GM12873 (cell line): ENCODE results near the gene TRIM6.

Source experiments
- TF ChIP-seq, protein P1 (sequence below): IDR thresholded peaks from 2 replicates; pipeline ENCODE4 v1.5.1; 2012; ENCODE audit warnings: low read depth, mild to moderate bottlenecking, moderate library complexity, low read length, control low read depth; ENCODE audit not compliant: insufficient read depth; ENCODE audit errors: missing control alignments

Gene TRIM6

DNA sequence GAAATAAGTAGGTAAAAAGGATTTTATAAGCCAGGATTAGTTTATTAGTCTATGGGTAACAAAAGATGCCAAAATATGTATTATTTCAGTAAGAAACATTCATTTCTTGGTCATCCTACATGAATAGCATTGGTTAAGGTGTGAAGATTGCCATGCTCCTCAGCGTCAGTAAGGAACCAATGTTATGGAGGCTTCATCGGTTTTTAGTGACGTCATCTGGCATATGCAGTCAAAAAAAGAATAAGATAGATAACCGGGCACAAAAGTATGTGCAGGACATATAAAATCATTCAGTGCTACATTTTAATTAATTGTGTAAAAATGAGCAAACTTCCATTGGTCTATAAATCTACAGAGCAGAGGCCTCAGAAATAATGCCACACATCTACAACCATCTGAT, 59.0 kb downstream of the TRIM6 start:
- TF ChIP-seq, protein P1, sequence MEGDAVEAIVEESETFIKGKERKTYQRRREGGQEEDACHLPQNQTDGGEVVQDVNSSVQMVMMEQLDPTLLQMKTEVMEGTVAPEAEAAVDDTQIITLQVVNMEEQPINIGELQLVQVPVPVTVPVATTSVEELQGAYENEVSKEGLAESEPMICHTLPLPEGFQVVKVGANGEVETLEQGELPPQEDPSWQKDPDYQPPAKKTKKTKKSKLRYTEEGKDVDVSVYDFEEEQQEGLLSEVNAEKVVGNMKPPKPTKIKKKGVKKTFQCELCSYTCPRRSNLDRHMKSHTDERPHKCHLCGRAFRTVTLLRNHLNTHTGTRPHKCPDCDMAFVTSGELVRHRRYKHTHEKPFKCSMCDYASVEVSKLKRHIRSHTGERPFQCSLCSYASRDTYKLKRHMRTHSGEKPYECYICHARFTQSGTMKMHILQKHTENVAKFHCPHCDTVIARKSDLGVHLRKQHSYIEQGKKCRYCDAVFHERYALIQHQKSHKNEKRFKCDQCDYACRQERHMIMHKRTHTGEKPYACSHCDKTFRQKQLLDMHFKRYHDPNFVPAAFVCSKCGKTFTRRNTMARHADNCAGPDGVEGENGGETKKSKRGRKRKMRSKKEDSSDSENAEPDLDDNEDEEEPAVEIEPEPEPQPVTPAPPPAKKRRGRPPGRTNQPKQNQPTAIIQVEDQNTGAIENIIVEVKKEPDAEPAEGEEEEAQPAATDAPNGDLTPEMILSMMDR = no peak

DNA sequence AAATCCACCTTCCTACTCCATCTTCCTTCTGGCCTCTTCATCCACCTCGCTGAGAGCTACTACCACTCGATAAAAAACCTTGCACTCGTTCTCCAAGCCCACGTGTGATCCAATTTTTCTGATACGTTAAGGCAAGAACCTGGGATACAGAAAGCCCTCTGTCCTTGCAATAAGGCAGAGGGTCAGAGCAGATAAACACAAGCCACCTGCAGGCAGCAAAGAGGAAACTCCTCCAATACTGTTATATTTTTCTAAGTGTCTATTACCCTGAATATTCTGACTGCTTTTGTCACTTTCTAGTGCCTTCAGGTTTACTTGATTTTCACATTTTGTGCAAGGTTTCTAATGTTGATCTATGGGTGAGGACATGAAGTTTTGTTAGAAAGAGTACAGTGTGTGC, 61.9 kb downstream of the TRIM6 start:
- TF ChIP-seq, protein P1 = no peak
